GM21447 (cell line): ENCODE data around the gene ORM1.

Experiments used
- ATAC-seq: cut with Tn5 transposase; IDR thresholded peaks from one replicate; pipeline ENCODE4 v1.9.1; 2021; ENCODE audit not compliant: unreplicated experiment

The ORM1 gene

DNA sequence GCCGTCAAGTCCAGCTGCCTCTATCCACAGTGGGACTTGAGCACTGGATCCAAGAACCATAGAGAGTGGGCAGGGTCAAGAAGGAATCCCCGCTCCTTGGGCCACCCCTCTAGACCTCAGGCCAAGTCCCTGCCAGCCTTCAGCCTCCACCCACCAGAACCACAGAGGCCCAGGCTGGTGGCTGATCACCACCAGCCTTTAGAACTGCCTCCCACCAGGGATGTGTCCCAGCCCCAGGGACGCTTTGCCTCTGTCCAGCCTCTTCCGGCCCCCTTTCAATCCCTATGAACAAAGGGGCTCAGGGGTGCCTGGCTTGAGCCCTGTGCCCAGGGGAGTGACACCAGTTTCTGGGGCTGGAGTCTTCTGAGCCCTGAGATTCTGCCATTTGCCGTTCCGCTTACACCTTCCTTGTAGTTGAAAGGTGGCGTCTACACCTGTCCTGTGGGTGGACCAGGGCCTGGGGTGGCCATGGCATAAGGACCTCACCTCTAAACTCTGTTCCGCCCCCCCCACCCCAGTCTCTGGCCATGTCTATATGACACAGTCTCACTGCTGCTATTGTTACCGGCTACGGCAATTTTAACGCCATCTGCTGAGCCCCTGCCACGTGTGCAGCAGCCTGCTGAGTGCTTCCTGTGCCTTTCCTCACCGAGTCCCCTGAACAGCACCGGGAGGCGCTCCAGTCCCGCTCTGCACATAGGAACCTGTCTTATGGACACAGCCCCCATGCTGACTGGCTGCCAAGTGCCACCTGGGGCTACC lies 35.7 kb upstream of the ORM1 start:
- ATAC-seq = no peak

DNA sequence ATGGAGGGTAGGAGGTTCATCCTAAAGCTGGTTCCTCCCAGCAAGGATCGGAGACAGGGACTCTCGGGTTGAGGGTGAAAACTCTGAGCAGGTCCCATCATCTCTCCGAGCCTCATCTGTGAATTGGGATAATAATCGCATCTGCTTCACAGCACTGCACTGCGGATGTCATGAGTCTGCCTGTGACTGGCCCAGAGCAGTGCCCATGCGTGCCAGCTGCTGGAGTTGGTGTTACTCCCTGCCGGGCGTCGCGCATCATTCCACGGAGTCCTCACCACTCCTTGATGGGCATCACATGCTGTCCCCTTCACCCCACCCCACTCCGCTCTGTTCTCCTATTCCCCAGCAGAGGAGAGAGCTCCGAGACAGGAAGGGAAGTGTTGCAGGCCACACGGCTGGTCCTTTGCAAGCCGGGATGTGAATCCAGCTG lies 35.1 kb upstream of the ORM1 start:
- ATAC-seq = no peak

DNA sequence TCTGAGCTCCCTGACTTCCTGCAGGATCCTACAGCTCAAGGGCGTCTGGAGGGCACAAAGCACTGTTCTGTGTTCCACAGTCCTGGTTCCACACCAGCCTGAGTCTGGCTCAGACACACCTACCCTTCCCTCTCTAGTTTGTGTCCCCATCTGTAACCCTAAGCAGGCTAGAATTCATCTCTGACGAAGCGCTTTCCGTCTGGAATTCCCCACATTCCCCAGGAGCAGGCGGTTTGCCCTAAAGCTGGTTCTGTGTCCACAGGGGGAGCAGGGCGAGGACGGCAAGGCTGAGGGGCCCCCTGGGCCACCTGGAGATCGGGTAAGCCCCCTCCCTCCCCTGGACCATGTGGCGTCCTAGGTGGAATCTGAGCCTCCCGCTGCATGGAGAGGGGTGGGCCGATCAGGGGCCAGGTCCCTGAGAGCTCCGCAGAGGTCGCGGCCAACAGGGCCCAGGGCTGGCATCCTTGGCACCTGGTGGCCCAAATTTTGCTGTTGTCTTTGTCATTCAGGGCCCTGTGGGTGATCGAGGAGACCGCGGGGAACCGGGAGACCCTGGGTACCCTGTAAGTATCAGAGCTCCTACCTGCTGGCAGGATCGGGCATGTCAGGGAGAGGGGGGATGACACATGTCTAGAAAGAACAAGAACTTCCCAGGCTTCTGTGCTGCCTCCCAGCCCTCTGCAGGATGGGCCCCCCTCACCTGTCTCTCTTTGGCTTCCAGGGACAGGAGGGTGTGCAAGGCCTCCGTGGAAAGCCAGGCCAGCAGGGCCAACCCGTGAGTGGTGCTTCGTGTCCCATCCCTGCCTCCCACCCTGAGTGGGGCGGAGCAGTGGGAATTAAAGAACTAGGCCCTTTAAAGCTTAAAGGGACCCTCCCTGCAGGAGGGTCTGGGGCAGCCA lies 34.5 kb upstream of the ORM1 start:
- ATAC-seq = no peak

DNA sequence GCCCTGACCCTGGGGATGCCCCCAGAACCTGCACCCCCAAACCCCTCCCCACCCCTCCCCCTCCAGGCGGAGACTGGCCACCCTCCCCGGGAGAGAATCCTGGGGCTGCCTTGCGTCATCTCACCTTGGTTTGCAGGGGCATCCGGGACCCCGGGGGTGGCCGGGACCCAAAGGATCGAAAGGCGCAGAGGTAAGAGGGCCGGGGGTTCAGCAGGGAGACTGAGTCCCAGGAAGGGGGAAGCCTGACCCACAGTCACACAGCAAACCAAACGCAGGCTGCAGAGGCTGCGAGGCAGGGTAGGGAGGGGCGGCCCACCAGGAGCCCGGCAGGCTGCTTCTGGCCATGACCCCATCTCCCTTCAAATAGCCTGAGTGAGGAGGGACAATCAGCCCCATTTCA lies 33.8 kb upstream of the ORM1 start:
- no peak for ATAC-seq

DNA sequence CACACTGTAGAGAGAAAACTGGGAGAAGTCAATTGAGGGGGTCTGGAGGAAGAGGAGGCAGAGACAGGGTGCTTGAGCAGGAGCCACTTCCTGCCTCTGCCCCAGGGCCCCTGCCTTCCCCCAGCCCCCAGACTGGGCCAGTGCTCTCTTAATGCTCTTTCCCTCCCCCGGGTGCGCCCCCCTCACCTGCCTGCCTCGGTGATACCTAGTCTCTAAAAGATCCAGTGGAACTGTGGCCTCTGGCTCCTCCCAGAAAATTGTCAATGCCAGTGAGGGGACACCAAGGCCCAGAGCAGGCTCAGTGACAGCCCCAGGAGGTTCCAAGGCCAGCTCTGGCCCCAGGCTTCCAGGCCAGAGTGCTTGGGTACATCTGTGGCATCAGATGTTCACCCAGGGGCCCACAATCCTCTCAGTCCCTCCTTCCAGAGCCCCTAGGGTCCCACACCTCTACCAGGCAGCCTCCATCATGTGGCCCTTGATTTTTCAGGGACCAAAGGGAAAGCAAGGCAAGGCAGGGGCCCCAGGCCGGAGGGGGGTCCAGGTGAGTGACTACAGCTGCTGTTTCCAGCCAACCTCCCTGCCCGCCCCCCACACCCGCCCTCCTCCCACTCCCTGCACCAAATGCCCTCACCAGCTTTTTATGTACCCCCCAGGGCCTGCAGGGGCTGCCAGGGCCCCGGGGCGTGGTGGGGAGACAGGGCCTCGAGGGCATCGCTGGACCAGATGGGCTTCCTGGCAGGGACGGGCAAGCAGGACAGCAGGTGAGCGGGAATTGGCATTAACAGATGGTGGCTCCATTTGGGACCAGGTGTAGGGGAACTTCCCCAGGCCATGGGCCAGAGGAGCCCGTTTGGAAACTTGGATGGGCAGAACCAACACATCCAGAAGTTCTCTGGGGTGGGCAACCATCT lies 33.1 kb upstream of the ORM1 start:
- ATAC-seq = no peak

DNA sequence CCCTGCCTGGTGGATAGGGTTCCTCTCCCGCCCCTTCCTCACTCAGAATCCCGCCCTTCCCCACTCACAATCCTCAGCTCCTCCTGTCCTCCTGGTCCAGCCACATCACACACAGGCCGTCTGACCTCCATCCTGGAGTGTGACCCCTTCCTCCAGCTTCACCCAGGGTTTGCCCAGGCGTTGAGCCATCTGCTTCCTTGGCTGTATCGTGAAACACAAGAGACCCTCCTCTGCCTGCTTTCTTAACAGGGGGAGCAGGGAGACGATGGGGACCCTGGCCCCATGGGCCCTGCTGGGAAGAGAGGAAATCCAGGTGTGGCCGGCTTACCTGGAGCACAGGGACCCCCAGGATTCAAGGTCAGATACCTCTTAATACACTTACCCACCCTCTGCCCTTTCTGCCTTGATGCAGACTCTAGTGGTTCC lies 32.3 kb upstream of the ORM1 start:
- no peak for ATAC-seq

DNA sequence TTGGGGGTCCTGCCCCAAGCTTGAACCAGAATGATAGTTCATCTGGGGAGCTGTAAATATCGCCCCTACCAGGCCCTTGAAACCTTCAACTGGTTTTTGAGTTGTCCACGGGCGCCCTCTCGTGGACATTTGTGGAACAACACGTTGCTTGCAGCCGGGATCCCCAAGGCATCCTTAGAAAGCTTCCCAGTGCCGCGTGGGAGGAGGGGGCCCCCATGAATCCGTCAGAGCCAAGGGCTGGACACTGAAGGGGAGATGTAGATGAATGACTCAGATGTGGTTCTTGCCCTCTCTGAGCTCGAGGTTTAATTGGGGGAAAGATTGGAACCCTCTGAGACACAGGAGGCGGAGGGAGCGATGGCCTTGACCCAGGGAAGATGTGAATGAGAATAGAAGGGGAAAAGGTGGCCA lies 31.8 kb upstream of the ORM1 start:
- no peak for ATAC-seq

DNA sequence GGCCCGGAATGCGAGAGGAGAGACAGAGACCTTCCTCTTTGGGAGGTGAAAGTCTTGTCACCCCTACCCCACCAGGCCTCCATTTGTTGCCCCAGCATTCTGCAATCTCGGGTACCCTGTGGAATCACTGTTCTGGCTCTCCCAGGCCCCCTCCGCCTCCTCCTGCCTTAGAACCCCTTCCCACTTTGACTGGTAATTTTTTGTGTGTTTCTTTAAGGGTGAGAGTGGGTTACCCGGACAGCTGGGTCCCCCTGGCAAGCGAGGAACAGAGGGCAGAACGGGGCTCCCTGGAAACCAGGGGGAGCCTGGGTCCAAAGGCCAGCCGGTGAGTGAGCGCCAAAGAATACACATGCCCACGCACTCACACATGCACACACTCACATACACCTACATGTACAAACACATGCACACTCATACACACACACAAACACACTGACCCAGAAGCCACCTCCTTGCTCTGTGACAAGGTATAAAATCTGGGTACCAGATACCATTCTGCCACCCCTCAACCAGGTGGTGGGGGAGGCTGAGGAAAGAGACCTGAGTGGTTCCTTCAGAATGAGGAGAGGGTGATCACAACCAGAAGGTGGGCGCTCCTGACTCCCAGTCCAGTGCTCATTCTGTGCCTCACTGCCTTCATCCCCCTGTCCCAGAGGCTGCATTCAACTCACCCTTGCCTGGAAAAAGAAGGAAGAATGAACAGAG lies 30.9 kb upstream of the ORM1 start:
- ATAC-seq = no peak

DNA sequence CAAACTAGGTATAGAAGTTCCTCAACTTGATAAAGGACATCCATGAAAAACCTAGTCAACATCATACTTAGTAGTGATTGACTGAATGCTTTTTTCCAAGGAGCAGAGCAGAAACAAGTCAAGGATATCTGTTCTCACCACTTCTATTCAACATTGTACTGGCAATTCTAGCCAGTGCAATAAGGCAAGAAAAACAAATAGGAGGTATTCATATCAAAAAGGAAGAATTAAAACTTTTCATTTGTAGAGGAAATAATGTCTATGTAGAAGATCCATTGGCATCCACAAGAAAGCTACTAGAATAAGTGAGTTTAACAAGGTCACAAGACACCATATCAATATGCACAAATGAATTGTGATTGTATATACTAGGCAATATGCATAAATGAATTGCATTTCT lies 28.2 kb upstream of the ORM1 start:
- no peak for ATAC-seq

DNA sequence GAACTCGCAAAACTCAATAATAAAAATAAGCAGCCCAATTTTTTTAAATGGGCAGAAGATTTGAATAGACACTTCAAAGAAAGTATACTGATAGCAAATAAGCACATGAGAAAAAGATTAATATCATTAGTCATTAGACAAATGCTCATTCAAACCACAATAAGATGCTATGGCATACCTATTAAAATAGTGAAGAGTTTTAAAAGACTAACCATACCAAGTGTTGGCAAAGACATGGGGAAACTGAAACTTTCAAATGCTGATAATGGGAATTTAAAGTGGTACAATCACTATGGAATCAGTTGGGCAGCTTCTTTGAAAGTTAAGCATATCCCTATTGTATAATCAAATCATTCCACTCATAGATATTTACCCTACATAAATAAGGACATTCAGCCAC lies 26.6 kb upstream of the ORM1 start:
- no peak for ATAC-seq

DNA sequence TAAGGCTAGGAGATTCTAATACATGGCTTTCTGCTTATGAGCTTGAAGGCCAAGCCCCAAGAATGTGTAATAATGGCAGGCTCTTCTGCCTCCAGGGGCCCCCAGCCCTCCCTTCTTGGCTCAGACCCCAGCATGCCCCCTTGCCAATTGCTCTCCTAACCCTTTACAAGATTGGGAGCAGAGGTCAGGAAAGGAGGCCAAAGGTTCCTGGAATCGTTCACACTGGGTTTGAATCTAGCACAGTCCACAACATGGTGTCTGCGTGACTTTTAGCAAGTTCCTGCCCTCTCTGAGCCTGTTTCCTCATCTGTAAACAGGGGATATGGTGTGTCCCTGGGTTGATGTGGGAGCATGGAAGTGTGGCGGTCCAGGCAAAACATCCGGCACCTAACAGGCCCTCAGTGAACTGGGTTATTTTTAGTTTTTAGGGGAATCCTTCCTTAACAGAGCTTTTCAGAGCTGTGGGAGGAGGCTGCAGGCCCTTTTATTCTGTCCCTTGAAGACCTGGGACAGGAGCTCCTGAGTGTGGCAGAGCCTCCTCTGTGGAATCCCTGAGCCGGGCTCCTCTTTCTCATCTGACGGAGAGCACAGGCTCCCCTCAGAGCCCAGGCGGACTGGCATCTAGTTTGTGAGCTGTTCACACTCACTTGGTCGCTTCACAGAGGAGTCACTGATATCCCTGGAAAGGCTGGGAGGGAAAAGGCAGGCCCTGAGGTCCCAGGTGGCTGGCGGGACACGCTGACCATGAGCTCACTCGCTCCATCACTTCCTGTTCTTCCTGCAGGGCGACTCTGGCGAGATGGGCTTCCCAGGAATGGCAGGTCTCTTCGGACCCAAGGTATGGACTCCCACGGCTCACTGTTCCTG lies 23.4 kb upstream of the ORM1 start:
- ATAC-seq = no peak

DNA sequence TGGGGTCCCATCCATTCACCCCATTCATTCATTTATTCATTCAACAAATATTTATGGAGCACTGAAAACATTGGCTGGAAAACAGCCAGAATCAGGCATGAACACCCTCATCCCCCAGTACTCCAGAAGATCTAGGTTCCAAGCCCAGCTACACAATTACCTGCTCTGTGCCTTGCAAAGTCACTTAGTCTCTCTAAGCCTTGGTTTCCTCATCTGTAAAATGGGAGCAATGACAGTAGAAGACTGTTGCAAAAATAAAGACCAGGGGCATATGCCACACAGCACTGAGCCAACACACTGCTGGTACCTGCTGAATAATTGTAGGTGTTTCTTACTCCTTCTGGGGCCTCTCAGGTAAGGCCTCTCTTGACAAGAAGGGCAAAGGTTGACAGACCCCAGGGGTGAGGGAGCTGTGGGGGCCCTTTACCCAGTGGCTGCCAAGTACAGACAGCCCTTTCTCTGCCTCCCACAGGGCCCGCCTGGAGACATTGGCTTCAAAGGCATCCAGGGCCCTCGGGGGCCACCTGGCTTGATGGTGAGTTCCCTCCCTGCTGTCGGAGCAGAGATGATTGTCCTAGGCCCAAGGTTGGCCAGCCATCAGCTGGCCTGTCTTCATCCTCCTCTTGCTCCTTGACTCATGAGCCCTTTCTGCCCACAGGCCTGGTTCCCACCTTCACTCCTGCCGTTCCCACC lies 22.6 kb upstream of the ORM1 start:
- ATAC-seq = no peak

DNA sequence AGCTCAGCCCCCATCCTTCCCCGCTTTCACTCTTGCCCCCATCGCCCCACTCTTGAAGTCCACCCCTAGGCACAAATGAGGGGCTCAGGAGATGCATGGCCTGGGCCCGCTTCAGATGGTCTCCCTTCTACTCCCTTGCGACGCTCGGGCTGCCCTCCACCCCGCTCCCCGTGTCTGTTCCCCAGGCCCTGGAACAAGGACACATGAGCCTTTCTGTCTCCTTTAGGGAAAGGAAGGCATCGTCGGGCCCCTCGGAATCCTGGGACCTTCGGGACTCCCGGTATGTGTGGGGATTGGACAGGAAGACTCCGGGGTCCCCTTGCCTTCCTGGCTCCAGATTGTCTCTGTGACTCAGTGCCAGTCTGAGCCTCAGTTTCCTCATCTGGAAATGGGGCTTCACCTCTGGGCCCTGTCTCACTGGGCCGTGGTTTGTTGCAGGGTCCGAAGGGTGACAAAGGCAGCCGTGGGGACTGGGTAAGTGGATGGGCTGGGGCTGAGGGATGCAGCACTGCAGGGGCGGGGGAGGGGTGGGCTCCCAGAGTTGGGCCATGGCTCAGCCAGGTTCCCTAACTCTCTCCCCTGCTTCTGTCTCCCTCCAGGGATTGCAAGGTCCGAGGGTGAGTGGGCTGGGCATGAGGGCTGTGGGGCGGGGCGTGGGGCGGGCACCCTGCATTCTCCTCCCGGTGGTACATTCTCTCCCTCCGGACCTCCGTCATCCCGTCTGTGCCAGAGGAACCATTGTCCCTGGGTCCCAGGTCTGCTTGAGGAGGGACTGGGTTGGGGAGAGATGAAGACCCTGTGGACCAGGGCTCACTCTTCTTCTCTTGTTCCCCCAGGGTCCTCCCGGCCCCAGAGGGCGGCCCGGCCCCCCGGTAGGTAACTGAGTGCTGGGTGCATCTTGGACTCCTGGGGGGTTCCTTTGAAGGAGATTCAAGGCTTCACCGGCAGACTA lies 21.8 kb upstream of the ORM1 start:
- no peak for ATAC-seq

DNA sequence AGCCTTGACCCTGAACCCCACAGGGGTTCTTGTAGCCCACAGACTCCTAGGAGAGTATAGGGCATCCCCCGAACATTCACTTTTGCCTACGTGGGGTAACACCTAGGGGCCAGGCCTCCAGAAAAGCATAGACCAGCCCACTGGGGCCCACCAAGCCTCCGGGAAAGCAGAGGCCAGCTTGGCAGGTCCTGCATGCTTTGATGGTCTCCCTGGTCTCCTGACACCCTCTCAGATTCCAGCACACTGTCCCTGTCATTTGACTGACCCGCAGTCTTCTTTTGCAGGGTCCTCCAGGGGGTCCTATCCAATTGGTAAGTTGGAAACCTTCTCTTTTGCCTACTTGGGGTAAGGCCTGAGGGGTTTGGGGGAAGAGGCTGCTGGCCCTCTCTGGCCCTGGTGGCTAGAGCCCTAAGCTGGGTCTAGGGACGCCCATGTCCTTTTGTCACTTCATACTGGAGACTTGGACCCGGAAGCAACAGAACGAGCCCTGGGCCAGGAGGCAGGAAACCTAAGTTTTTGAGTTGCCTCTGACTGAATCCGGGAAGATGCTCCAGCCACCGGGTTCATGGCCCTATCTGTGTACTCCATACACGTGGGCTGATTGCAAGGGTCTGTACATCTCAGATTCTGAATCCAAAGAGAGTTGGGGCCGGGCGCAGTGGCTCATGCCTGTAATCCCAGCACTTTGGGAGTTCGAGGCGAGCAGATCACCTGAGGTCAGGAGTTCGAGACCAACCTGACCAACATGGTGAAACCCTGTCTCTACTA lies 20.9 kb upstream of the ORM1 start:
- no peak for ATAC-seq

DNA sequence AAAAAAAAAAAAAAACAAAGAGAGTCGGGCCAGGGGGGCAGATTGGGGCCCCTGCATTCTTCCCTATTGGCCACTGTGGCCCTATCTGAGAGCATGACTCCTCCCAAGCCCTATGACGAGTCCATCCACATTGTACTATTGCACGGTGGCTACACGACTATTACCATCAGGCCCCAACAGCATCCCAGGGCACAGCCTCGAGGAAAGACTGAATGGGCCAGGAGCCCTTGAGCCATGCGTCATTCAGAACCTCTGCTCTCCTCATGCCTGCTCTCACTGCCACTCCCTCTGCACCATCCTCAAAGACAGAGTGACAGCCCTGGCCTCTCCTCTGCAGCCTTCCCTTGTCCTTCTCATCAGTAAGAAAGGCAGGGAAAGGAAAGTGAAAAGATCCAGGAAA lies 20.2 kb upstream of the ORM1 start:
- no peak for ATAC-seq

DNA sequence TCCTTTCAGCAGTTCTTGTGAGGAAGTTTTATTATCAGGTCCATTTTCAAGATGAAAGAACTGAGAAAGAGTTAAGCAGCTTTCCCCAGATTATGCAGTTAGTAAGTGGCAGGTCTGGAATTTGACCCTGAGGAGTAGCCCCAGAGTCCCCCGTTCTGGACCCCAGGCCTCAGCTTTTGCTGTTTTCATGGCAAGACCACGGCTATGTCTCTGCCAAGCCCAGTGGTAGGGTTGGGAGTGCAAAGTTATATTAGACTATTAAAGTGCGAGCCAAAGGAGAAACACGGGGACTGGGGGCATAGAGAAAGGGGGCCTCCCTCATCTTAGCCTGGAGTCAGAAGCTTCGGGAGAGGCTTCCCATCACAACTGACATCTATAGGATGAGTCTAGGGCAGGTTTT lies 19.3 kb upstream of the ORM1 start:
- no peak for ATAC-seq

DNA sequence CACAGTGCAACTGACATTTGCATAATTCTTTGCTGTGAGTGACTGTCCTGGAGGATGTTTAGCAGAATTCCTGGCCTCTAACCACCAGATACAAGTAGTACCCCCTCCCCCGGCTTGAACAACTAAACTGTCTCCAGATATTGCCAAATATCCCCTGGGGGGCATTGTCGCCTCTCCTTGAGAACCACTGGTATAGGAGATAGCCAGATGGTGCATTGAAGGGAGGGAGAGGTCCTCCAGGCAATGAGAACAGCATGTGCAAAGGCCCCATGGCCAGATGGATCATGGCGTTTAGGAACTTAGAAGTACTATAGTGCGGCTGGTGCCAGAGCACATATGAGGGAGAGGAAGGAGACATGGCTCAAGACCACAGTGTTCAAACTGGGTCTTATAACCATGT lies 18.9 kb upstream of the ORM1 start:
- no peak for ATAC-seq
